Measurements from ENCODE around the gene MYO5A. TPM values are rescaled to one million over a fixed set of nuclear protein-coding genes. Genes with fewer than 3 reads are reported as not detected.

The MYO5A gene
- total RNA-seq, 4 donors from 2014 or later = 5.8 to 51.2 (median 10.2) TPM

GRCh38 chr15:52368402-52368801 is 160.3 kb downstream of the MYO5A start:
- H3K27ac ChIP-seq = peak overlapping the region in 3 of 4 donors; percentile 69 to 77 (median 71)
- intact Hi-C loops (cut with DNase I; ENCODE audit: low total_unique reads) (loop anchor here (5.0 kb wide), 1 partner anchor 94 kb away; no protein-coding TSS in a partner anchor), in situ Hi-C loops (cut with MboI; ENCODE audit: low sequenced_read_pairs in 4 of 4) (no loop called here)
- H3K36me3 ChIP-seq = peaks cover 0 to 31% of the 10 kb centered on the region in 2 donors
- H3K4me3 ChIP-seq = no peak overlapping the region
- no peak for ATAC-seq
- no peaks in the 10 kb centered on the region for H3K27me3 ChIP-seq
- no peak for DNase-seq
- TF ChIP-seq POLR2A (IDR thresholded peaks at IDR 0.05) = no peak
- TF ChIP-seq, protein P1, sequence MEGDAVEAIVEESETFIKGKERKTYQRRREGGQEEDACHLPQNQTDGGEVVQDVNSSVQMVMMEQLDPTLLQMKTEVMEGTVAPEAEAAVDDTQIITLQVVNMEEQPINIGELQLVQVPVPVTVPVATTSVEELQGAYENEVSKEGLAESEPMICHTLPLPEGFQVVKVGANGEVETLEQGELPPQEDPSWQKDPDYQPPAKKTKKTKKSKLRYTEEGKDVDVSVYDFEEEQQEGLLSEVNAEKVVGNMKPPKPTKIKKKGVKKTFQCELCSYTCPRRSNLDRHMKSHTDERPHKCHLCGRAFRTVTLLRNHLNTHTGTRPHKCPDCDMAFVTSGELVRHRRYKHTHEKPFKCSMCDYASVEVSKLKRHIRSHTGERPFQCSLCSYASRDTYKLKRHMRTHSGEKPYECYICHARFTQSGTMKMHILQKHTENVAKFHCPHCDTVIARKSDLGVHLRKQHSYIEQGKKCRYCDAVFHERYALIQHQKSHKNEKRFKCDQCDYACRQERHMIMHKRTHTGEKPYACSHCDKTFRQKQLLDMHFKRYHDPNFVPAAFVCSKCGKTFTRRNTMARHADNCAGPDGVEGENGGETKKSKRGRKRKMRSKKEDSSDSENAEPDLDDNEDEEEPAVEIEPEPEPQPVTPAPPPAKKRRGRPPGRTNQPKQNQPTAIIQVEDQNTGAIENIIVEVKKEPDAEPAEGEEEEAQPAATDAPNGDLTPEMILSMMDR (IDR thresholded peaks at IDR 0.05 in 4 of 5, conservative IDR thresholded peaks at IDR 0.05 in 1 of 5) = no peak
- H3K4me1 ChIP-seq = peaks cover 0 to 13% of the 10 kb centered on the region in 2 donors
- no peaks in the 10 kb centered on the region for H3K9me3 ChIP-seq

DNA sequence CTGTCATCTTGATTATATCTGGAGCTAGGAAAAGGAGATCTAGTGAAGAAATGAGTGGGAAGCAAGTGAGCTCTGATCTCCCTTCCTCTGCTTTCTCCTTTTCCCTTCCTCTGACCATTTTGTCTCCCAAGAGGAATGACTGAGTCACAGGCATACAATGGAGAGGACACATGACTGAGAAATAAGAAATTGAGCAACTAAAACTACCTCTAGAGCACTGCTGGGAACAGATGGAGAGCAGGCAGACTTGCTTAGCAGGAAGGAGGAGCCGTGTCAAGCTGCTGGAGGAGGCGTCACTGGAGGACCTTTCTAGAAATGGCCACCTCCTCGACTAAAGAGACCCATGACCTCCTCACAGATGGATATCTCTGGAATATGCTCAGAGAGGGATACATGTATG is 166.2 kb downstream of the MYO5A start:
- Histone ChIP-seq H3K4me1 (peaks cover 8 to 13% of the 10 kb centered on the region in 2 donors), H3K4me3 (no peak overlapping the region), H3K27ac (peak overlapping the region; percentile 2 to 49 (median 34)), H3K27me3 (no peaks in the 10 kb centered on the region), H3K9me3 (no peaks in the 10 kb centered on the region), H3K36me3 (peaks cover 0 to 38% of the 10 kb centered on the region in 2 donors)
- ATAC-seq (peak; percentile 76 to 87), DNase-seq (peak in 1 of 2 donors; percentile 34)
- in situ Hi-C loops (cut with MboI; ENCODE audit: low sequenced_read_pairs in 4 of 4) (no loop called here), intact Hi-C loops (cut with DNase I; ENCODE audit: low total_unique reads) (no loop called here)
- TF ChIP-seq, protein P1 (IDR thresholded peaks at IDR 0.05 in 4 of 5, conservative IDR thresholded peaks at IDR 0.05 in 1 of 5) = no peak
- no peak for TF ChIP-seq POLR2A (IDR thresholded peaks at IDR 0.05)

GRCh38 chr15:52361975-52362494 is 166.6 kb downstream of the MYO5A start:
- Histone ChIP-seq H3K9me3 (no peaks in the 10 kb centered on the region), H3K27ac (peak overlapping the region; percentile 2 to 49 (median 34)), H3K4me1 (peaks cover 8 to 13% of the 10 kb centered on the region in 2 donors), H3K27me3 (no peaks in the 10 kb centered on the region), H3K4me3 (no peak overlapping the region), H3K36me3 (peaks cover 0 to 38% of the 10 kb centered on the region in 2 donors)
- intact Hi-C loops (cut with DNase I; ENCODE audit: low total_unique reads) = no loop called here
- DNase-seq = no peak
- in situ Hi-C loops (cut with MboI; ENCODE audit: low sequenced_read_pairs in 4 of 4) = no loop called here
- no peak for TF ChIP-seq POLR2A (IDR thresholded peaks at IDR 0.05)
- TF ChIP-seq, protein P1 (IDR thresholded peaks at IDR 0.05 in 4 of 5, conservative IDR thresholded peaks at IDR 0.05 in 1 of 5) = no peak
- peak in 1 of 2 donors; percentile 34 for ATAC-seq

- Histone ChIP-seq H3K36me3 (peaks cover 0 to 38% of the 10 kb centered on the region in 2 donors), H3K9me3 (no peaks in the 10 kb centered on the region), H3K27me3 (no peaks in the 10 kb centered on the region), H3K27ac (peak overlapping the region in 3 of 4 donors; percentile 2 to 49 (median 24)), H3K4me1 (peaks cover 8 to 13% of the 10 kb centered on the region in 2 donors), H3K4me3 (no peak overlapping the region)
- intact Hi-C loops (cut with DNase I; ENCODE audit: low total_unique reads) (no loop called here), in situ Hi-C loops (cut with MboI; ENCODE audit: low sequenced_read_pairs in 4 of 4) (no loop called here)
- no peak for TF ChIP-seq POLR2A (IDR thresholded peaks at IDR 0.05)
- TF ChIP-seq, protein P1 (IDR thresholded peaks at IDR 0.05 in 4 of 5, conservative IDR thresholded peaks at IDR 0.05 in 1 of 5) = no peak
- no peak for DNase-seq
- ATAC-seq = no peak
Observed at GRCh38 chr15:52361494-52361893, 167.2 kb downstream of the MYO5A start.

Measured in gastrocnemius medialis (tissue), 4 donors.